Breast epithelium (tissue), 4 donors: ENCODE data around the gene FBXO31. TPM values are rescaled to one million over a fixed set of nuclear protein-coding genes. Genes with fewer than 3 reads are reported as not detected.
"Not testable (repeated sequence)": the region's sequence is repeated elsewhere in the genome, so short reads cannot be mapped to it uniquely, and the experiment has no call there.

Experiments used
- DNase-seq, 2 donors: peaks; one replicate each; pipeline ENCODE4 v3.0.0-alpha.2; 2019; ENCODE audit warnings: low spot score in 2 of 2
- H3K27ac ChIP-seq, 2 donors: fragments of 200-600 bp; sonication (generic) in 1 of 2; one replicate each; pipeline ENCODE4 v1.5.1; 2016 to 2019; ENCODE audit warnings: mild to moderate bottlenecking in 1 of 2
- H3K27me3 ChIP-seq, 2 donors: fragments of 200-600 bp; sonication (generic) in 1 of 2; one replicate each; pipeline versions ENCODE4 v1.5.1 to v1.6.0; 2017 to 2019; ENCODE audit warnings: control low read depth in 1 of 2, mild to moderate bottlenecking in 1 of 2
- H3K36me3 ChIP-seq: fragments of 200-600 bp; one replicate; pipeline ENCODE4 v1.5.1; 2019
- H3K4me1 ChIP-seq, 2 donors: fragments of 200-600 bp; sonication (generic); one replicate each; pipeline ENCODE4 v1.5.1; 2016 to 2019; ENCODE audit warnings: control low read depth in 1 of 2
- H3K4me3 ChIP-seq, 3 donors: fragments of 200-600 bp; sonication (generic); 1 replicate in 2 of 3; 2 replicates in 1 of 3; pipeline ENCODE4 v1.5.1; 2016 to 2019; ENCODE audit warnings: mild to moderate bottlenecking in 3 of 3, moderate library complexity in 2 of 3
- H3K9me3 ChIP-seq, 2 donors: fragments of 200-600 bp; sonication (generic) in 1 of 2; one replicate each; pipeline ENCODE4 v1.5.1; 2016 to 2019; ENCODE audit warnings: control low read depth in 1 of 2
- CTCF ChIP-seq, 3 donors: fragments of 450-650 bp; IDR thresholded peaks; one replicate each; pipeline ENCODE4 v1.5.1; 2016 to 2017; ENCODE audit warnings: antibody characterized with exemption in 3 of 3, mild to moderate bottlenecking in 3 of 3, moderate library complexity in 3 of 3
- POLR2A ChIP-seq: fragments of 450-650 bp; IDR thresholded peaks from one replicate; pipeline ENCODE4 v1.6.1; 2016; ENCODE audit warnings: antibody characterized with exemption, mild to moderate bottlenecking, moderate library complexity
- POLR2AphosphoS5 ChIP-seq, 3 donors: sonication (generic); formaldehyde crosslinking; IDR thresholded peaks; one replicate each; pipeline ENCODE4 v1.6.1; 2017; ENCODE audit warnings: antibody characterized with exemption in 3 of 3
- intact Hi-C: fragments of 100-400 bp; cut with DNase I; formaldehyde crosslinking; loops from one replicate; pipeline ENCODE4 v1.15.1; 2023; ENCODE audit warnings: low total_unique reads
- total RNA-seq, 3 donors: library from RNA; depleted of rRNA; stranded (reverse); fragments of >200 nt; gene quantifications; one replicate each; pipeline ENCODE4 v1.1.0, GENCODE V29; 2016

Gene FBXO31
- total RNA-seq, 3 donors from 2014 or later = 43.0 to 74.7 (median 67.4) TPM

- H3K27ac ChIP-seq = no peak overlapping the region
- no peaks in the 10 kb centered on the region for H3K27me3 ChIP-seq
- no peak for DNase-seq
- no peaks in the 10 kb centered on the region for H3K36me3 ChIP-seq
- H3K4me3 ChIP-seq = no peak overlapping the region
- TF ChIP-seq CTCF (IDR thresholded peaks at IDR 0.05) (no peak), POLR2AphosphoS5 (IDR thresholded peaks at IDR 0.05) (no peak), POLR2A (no peak)
- peaks cover 4 to 6% of the 10 kb centered on the region in 2 donors for H3K4me1 ChIP-seq
- intact Hi-C loops = no loop called here
- no peaks in the 10 kb centered on the region for H3K9me3 ChIP-seq
Measured at GRCh38 chr16:87366288-87366687, 17.3 kb downstream of the FBXO31 start.

DNA sequence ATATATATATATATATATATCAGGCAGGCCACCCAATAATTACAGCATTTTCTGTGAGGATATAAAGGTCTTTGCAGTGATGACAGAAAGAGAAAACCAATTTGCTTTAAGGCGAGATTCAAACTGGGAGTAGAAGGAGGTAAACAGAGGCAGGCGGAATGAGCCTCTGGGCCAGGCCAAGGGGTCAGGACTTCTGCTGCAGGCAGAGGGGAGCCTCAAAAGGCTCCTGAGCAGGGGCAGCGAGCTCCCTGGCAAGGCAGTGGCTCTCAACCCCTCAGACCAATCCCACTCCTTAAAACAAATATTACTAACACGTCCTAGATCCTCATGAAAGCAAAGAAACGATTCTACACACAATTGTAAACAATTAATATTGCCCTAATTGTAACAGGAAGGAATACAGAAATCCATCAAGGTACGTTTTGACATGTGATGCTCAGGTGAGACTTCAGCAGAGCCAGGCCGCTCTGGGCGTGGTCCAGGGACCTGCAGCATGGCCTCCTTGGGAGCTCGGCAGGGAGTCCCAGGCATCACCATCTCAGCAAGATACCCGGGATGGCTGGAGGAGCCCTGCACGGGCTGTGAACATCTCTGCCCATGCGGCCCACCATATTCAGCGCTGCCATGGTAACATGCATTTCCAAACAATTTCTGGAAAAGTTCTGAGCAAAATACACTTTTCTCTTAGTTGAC lies 18.4 kb downstream of the FBXO31 start:
- peaks cover 0 to 2% of the 10 kb centered on the region in 2 donors for H3K4me1 ChIP-seq
- no peak overlapping the region for H3K4me3 ChIP-seq
- DNase-seq = no peak
- intact Hi-C loops = no loop called here
- H3K27me3 ChIP-seq = no peaks in the 10 kb centered on the region
- TF ChIP-seq POLR2AphosphoS5 (IDR thresholded peaks at IDR 0.05) (no peak), POLR2A (no peak)
- H3K27ac ChIP-seq = no peak overlapping the region
- H3K36me3 ChIP-seq = no peaks in the 10 kb centered on the region
- H3K9me3 ChIP-seq = no peaks in the 10 kb centered on the region

GRCh38 chr16:87363771-87364455 lies 19.7 kb downstream of the FBXO31 start:
- no peaks in the 10 kb centered on the region for H3K4me1 ChIP-seq
- intact Hi-C loops = no loop called here
- no peak for DNase-seq

GRCh38 chr16:87362828-87363559 lies 20.6 kb downstream of the FBXO31 start:
- intact Hi-C loops, H3K9me3 ChIP-seq, H3K4me1 ChIP-seq, DNase-seq, H3K27ac ChIP-seq, H3K27me3 ChIP-seq, H3K4me3 ChIP-seq, H3K36me3 ChIP-seq: not testable (repeated sequence)

More at GRCh38 chr16:87363771-87364455, 19.7 kb downstream of the FBXO31 start:
- Histone ChIP-seq H3K27me3 (no peaks in the 10 kb centered on the region), H3K36me3 (no peaks in the 10 kb centered on the region), H3K4me3 (peak overlapping the region in 1 of 3 donors; percentile 21), H3K27ac (peak overlapping the region in 1 of 2 donors; percentile 57), H3K9me3 (no peaks in the 10 kb centered on the region)
- TF ChIP-seq POLR2AphosphoS5 (IDR thresholded peaks at IDR 0.05) = no peak
- no peak for TF ChIP-seq POLR2A
- no peak for TF ChIP-seq CTCF (IDR thresholded peaks at IDR 0.05)

DNA sequence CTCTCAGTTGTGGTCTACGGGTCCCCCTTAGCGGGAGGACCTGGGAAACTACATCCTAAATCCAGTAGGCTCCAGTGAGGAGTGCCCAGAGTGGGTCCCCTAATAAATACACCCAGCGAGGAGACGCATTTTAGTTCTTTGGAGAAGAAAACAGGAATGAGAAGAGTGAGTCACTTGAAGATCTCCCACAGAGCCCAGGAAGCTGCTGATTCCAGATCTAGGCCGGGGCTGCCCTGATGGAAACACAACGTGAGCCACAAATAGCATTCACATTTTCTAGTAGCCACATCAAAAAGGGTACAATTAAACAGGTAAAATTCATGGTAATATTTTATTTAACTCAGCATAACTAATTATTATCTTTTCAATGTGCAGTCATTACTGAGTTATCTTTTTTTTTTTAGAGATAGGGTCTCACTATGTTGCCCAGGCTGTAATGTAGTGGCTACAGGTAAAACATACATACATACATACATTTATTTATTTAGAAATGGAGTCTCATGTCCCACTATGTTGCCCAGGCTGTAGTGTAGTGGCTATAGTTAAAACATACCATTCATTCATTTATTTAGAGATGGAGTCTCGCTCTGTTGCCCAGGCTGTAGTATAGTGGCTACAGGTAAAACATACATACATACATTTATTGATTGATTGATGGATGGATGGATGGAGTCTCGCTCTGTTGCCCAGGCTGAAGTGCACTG lies 21.5 kb downstream of the FBXO31 start:
- TF ChIP-seq CTCF (IDR thresholded peaks at IDR 0.05) = no peak
- no peak for TF ChIP-seq POLR2A
- no peak for TF ChIP-seq POLR2AphosphoS5 (IDR thresholded peaks at IDR 0.05)
- H3K9me3 ChIP-seq = no peaks in the 10 kb centered on the region
- no peak for DNase-seq
- H3K27me3 ChIP-seq = no peaks in the 10 kb centered on the region
- intact Hi-C loops = no loop called here
- no peaks in the 10 kb centered on the region for H3K4me1 ChIP-seq
- no peak overlapping the region for H3K27ac ChIP-seq
- no peaks in the 10 kb centered on the region for H3K36me3 ChIP-seq
- H3K4me3 ChIP-seq = no peak overlapping the region
